Right kidney (tissue), 9 donors: ENCODE results near the gene PRRG1.
A peak's percentile ranks its signal among the peaks of the same experiment; 100 is the strongest.
"Not testable (repeated sequence)": the region's sequence is repeated elsewhere in the genome, so short reads cannot be mapped to it uniquely, and the experiment has no call there.

ENCODE experiments used
- DNase-seq: peaks from one replicate; pipeline ENCODE4 v3.0.0-alpha.2; 2016
- long read RNA-seq, 8 donors: transcript quantifications; one replicate each; lab custom pipeline, GENCODE V29; 2026

The PRRG1 gene
- long read RNA-seq, donor 1, full-length matches to known transcripts: 6 of 6 reads
- long read RNA-seq, donor 1, partial matches to known transcripts: 0 of 6 reads
- long read RNA-seq, donor 1, other reads (novel, unspliced or antisense): 0 of 6 reads
- long read RNA-seq, donor 2, full-length matches to known transcripts: 5 of 10 reads
- long read RNA-seq, donor 2, partial matches to known transcripts: 5 of 10 reads
- long read RNA-seq, donor 2, other reads (novel, unspliced or antisense): 0 of 10 reads
- long read RNA-seq, donor 3, partial matches to known transcripts: 0 of 1 reads
- long read RNA-seq, donor 3, other reads (novel, unspliced or antisense): 0 of 1 reads
- long read RNA-seq, donor 4, full-length matches to known transcripts: 8 of 8 reads
- long read RNA-seq, donor 4, partial matches to known transcripts: 0 of 8 reads
- long read RNA-seq, donor 4, other reads (novel, unspliced or antisense): 0 of 8 reads
- long read RNA-seq, donor 5, partial matches to known transcripts: 0 of 1 reads
- long read RNA-seq, donor 5, other reads (novel, unspliced or antisense): 0 of 1 reads
- long read RNA-seq, donor 6, full-length matches to known transcripts: 1 of 7 reads
- long read RNA-seq, donor 6, partial matches to known transcripts: 6 of 7 reads
- long read RNA-seq, donor 6, other reads (novel, unspliced or antisense): 0 of 7 reads
- long read RNA-seq, donor 7, full-length matches to known transcripts: 9 of 9 reads
- long read RNA-seq, donor 7, partial matches to known transcripts: 0 of 9 reads
- long read RNA-seq, donor 7, other reads (novel, unspliced or antisense): 0 of 9 reads
- long read RNA-seq, donor 8, full-length matches to known transcripts: 12 of 12 reads
- long read RNA-seq, donor 8, partial matches to known transcripts: 0 of 12 reads
- long read RNA-seq, donor 8, other reads (novel, unspliced or antisense): 0 of 12 reads

DNA sequence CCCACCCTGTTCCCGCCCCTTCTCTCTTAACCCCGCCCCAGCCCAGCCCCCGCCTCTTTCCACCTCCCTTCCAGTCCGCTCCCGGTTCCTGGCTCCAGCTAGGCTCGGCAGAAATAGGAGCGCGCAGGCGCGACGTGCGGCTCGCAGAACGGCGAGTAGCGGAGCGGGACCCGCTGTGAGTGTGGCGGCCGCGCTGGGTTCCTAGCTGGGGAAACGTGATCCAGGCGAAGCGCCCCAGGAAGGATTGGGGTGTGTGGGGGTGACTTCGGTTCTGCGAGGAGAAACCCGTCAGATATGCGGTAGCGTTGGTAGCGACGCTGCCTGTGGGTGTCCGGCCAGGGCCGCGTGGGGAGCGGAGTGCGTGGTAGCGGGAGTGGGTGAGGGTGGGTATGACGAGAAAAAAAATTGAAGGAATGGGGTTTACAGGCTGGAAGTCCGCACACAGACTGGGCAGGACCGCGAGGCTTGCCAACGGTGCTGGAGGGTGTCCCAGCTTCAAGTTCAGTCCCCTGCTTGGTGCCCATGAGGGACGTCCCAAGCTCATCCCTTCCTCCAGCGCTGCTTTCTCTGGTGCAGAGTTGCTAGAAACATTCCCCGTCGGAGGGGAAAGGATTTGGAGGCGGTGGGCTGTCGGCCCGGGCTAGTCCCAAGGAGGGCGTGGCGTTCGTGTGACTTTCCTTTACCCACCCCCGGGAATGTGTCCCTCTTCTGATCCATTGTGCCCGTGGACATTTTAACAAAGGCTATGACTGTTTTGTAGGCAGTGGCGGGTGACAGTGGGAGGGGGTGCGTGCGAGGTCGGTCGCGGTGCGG lies at the start of gene PRRG1:
PRRG1 (plus strand) TSS at position 144 of the 813 bp plus-strand sequence. CDS start 56,886 bp downstream, outside the sequence.
- peak; percentile 83 for DNase-seq

DNA sequence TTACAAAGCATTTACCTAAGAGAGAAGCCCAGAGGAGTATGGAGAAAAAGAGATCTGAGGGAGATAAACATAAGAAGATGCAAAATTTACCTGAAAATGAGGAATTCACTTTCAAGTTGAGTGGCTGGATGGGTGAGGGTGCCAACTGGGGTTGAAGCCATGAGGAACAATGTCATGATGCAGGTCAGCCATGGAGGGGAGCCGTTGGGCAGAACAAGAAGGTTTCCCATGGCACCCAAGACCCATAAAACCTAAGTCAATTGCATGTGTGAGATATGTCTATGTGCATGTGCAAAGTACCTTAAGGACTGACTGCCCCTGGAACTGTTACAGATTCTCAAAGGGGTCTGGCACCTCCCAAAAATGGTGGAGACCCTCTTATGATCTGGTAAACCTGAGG lies 46.6 kb upstream of the PRRG1 start:
- DNase-seq: no peak

DNA sequence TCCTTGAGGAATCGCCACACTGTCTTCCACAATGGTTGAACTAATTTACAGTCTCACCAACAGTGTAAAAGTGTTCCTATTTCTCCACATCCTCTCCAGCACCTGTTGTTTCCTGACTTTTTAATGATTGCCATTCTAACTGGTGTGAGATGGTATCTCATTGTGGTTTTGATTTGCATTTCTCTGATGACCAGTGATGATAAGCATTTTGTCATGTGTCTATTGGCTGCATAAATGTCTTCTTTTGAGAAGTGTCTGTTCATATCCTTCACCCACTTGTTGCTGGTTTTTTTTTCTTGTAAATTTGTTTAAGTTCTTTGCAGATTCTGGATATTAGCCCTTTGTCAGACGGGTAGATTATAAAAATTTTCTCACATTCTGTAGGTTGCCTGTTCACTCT lies 43.9 kb upstream of the PRRG1 start:
- DNase-seq: not testable (repeated sequence)

DNA sequence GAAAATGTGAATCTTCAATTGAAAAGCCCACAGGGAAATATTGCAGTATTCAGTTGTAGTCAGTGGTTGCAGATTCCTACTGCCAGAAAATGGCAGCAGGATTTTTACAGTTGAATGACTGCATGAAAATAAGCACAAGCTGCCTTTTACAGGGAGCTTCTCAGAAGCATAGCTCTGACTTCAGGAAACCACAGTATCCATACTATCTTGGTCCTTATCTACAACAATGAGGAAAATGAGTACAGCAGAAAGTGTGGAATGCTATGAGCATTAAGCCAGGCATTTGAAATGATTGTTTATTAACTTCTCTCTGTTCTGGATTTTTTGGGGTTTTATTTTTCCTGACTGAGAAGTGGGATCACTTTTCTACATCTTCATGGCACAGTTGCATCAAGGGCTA lies 34.6 kb upstream of the PRRG1 start:
- no peak for DNase-seq

DNA sequence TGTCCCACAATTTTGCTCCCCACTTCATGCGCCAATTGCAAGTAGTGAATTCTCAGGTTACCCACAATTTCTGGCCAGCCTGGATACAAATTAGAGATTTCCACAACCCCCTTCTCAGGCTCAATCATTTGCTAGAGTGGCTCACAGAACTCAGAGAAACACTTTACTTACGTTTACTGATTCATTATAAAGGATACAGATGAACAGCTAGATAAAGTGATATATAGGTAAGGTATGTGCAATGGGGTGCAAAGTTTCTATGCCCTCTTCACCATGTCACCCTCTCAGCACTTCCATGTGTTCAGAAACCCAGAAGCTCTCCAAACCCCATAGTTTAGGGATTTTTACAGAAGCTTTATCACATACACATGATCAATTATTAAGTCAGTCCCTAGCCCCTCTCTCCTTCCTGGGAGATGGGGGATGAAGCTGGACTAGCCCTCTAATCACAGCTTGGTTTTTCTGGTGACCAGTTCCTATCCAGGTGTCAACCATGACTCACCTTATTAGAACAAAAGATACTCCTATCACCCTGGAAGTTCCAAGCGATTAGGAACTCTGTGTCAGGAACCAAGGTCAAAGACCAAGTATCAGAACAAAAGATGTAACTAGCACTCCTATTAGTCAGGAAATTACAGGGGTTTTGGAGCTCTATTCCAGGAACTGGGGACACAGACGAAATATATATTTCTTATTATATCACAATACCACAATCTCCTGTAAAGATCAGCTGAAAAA lies 33.5 kb upstream of the PRRG1 start:
- DNase-seq: no peak

DNA sequence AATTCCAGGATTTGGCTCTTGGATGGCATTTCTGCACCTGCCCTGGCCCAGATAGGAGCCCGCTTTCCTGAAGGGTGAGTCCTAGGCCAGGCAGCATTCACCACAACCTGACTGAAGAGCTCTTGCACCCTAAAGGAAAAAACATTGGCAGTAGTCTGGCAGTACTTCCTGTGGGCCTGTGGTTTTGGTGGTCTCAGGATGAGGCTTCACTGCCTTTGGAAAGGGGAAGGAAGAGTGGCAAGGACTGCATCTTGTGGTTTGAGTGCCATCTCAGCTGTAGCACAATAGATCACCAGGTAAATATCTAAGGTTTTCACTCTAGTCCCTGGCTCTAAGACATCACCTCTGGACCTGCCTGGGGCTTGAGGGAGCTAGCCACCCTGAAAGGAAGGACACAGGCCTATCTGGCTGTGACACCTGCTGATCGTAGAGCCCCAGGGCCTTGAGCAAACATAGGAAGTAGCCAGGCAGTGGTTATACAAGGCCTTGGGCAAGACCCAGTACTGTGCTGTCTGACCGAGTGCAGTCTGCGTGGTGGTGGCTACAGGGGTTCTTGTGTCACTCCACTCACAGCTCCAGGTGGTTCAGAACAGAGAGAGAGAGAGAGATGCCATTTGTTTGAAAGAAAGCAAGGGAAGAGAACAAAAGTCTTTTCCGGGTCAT lies 28.5 kb upstream of the PRRG1 start:
- DNase-seq: no peak

DNA sequence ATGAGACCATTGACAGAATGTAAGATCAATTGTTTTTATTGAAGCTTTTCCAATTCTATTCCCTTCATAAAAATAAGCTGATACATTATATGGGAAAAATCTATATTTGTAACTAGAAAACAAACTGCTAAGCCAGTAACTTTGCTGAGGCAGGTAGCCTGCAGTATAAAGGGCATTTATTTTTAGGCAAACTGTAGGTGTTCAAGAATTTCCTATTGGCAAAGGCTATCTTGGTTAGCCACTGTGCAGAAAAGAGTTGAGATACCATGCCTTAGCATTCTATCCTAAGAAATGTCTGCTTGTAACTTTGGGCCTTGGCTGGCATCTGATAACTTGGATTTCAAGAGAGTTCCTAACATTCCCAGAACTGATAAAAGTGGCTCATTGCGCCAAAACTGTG lies 18.5 kb upstream of the PRRG1 start:
- DNase-seq: no peak

DNA sequence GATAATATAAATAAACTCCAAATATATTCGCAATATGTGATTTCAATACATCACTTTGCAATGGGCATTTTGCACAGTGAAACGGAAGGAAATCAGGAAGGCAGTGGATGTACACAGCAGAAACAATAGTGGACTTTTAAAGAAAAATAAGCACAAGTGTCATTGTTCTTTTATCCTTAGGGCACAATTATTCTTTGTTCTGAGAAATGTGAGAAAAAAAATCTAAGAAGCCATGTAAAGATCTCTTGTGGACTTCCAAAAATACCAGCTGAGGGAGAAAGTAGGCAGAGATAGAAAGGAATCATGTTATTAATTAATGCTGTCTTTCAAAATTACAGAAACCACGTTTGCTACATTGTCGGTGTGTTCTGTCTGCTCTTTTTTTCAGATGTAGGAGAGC lies 17.6 kb upstream of the PRRG1 start:
- DNase-seq: no peak

DNA sequence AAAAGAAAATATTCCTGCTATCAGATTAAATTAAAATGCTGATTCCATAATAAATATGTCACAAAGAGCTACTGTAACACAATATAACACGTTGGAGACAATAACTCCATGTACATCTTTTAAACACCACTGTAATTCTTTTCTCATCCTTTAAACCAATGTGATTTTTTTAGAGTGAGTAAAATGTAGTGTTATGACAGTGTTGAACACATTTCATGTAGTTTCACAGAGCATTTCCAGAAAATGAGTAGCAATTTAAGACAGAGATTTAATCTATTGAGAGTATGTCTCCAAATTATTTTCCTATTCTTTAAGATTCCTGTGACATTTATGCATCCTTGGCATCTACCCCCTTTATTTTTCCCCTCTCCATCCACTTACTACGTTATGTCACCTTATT lies 17.1 kb upstream of the PRRG1 start:
- DNase-seq: no peak

DNA sequence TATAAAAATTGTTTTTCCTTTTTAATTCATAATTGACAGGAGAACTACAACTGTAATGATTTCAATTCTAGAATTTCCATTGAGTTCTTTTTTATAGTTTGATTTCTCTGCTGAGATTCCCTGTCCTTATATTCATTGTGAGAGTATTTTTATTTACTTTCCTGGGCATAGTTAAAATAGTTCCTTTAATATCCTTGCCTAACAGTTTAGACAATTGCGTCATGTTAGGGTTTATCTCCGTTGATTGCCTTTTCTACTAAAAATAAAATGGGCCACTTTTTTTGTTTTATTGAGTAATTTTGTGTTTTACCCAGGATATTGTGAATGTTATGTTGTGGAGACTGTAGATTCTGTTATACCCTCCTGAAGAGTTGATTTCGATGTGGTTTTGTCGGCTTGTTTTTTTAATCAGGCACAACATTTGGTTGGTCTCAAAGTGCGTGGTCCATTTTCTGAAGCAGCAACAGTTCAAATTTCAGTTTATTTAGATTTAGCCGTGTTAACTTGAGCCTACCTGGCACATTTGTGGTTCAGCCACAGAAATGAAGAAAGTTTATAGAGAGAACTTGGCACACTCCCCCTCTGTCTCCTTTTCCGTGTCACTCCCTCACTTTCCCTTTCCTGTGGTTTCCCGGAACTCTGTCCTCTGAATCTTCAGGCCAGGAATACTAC lies 16.0 kb upstream of the PRRG1 start:
- no peak for DNase-seq

DNA sequence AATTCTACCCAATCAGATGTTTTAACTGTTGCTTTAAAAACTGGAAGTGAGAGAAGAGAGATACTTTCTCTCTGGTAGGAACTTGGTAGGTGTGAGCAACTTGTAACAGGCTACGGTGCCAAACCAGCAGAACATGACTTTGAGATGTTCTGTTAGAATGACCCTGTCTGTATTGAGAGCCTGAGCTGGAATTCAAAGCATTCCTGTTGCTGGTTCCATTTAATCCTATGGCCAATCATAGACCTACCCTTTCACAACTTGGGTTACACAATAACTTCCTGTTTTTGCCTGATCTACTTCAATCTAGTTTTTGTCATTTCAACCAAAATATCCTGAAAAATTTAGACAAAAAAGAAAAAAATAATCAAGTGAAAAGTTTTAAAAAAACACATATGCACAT lies 1.7 kb upstream of the PRRG1 start:
- DNase-seq: peak; percentile 0

DNA sequence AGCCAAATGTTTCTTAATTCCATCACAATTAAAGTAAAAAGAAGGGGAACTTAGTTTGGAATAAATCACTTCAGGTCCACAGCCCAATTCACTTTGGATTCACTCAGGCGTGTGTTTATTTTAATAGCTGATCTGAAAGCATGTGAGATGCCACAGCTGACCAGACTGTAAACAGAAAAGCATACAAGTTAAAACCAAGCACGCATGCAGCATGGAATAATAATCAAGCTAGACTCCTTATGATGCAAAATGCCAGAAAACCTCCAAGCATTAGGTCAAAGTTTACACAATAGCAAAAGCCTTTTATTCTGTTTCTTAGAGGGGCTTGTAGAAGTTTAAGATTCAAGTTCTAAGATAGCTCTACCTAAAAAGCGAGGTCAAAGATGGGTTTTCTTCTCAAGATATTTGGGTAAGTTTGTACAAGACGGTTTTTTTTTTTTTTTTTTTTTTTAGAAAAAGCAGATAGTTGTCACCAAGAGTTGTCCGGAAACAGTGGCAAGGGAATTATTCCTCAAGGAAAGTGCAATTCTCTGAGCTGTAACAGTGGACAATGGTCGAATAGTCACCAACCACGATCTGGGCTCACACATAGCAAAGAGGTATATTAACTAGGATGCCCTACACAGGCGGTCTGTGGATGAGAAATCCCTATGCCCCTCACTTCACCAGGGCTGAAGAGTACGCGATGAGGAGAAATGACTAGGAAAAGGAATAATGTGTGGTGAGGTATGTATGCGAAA lies 763 bp upstream of the PRRG1 start:
- peak; percentile 68 for DNase-seq

DNA sequence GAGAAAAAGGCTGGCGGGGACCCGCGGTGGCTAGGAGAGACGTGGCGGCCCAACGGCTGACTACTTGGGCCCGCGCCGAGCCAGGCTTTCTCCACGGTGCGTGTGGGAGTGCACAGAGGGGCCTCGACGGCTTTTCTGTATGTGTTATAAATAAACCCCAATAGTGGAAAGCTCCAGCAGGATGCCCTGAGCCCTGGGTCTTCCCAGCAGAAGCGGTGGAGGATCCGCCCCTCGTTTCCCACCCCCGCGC lies 268 bp upstream of the PRRG1 start:
- no peak for DNase-seq

DNA sequence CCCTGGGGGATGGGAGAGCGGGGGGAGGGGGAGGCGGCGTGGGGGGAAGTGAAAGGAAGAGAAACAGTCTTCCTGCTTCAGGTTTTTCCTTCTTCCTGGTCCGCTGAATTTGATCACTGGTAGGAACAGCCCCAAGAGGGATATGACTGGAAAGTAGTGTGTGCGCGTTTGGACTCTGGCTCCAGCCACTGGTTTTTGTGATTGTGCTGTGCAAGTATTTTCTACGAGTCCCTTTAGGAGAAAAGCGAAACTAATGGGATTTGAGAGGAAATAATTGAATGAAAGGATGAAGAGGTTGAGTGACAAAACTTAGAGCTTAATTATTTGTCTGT lies 836 bp downstream of the PRRG1 start:
- DNase-seq: peak; percentile 3

DNA sequence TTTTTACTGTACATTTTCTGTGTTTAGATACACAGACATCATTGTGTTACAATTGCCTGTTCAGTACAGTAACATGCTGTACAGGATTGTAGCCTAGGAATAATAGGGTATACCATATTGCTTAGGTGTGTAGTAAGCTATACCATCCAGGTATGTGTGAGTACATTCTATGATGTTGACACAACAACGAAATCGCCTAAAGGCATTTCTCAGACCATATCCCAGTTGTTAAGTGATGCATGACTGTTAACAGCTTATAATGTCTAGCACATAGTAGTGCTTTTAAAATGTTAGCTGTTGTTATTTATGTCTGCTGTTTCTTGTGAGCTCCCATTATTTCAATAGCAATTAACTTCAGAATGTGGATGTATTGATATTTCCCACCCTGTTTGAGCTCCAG lies 4.5 kb downstream of the PRRG1 start:
- no peak for DNase-seq

DNA sequence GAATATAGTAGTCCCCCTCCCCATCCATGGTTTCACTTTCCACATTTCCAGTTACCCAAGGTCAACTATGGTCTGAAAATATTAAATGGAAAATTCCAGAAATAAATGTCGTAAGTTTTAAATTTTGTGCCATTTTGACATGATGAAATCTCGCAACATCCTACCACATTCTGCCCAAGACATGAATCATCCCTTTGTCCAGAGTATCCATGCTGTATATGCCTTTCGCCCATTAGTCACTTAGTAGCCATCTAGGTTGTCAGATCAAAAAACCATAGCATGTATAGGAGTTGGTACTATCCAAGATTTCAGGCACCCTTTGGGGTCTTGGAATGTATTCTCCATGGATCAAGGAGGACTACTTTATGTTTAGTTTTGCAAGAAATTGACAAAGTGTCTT lies 8.3 kb downstream of the PRRG1 start:
- DNase-seq: no peak

DNA sequence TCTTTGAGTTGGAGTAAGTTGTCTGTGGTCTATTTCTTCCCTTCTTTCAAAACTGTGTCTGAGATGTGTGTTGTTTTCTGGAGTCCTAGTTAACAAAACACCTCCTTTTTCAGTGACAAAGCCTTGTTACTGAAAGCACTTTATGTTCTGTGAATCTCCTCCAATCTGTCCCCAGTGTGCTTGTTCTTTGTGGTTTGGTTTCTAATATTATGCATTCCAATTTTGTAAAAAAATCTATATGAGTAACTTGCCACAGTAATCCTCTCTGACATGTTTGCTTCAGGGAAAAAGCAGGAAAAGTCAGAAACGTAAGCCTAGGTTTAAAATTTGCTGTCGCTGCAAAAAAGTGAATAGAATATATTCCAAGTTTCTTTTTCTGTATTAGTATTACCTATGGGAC lies 12.4 kb downstream of the PRRG1 start:
- no peak for DNase-seq

DNA sequence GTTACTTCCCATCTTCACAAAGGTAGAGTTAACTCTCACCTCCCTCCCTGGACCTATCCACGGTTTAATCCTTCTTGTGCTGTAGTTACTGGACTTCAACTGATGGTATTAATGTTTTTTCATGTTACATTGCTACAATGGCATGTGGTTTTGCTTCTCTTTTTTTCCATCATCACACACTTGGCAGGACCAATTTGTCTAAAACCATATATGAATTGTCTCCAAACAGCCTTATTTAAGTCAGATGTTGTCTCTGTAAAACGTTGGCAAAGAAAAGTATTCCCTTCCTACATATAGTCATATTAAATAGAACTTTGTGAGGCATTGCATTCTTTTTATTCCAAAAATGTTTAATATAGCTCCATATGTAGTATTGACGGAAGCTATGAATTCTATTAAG lies 15.5 kb downstream of the PRRG1 start:
- no peak for DNase-seq

DNA sequence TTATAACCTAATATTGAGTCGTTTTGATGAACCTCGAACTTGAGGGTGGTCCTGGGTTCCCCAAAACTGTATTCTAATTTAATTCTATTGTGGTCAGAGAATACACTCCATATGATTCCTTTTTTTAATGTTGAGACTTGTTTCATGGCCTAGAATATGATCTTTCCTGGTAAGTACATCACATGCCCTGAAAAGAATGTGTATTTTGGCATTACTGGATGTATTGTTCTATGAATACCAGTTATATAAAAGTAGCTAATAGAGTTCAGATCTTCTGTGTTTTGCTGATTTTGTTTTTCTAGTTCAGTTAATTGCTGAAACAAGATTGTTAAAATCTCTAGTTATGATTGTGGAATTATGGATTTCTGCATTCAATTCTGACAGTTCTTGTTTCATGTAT lies 18.8 kb downstream of the PRRG1 start:
- DNase-seq: no peak

DNA sequence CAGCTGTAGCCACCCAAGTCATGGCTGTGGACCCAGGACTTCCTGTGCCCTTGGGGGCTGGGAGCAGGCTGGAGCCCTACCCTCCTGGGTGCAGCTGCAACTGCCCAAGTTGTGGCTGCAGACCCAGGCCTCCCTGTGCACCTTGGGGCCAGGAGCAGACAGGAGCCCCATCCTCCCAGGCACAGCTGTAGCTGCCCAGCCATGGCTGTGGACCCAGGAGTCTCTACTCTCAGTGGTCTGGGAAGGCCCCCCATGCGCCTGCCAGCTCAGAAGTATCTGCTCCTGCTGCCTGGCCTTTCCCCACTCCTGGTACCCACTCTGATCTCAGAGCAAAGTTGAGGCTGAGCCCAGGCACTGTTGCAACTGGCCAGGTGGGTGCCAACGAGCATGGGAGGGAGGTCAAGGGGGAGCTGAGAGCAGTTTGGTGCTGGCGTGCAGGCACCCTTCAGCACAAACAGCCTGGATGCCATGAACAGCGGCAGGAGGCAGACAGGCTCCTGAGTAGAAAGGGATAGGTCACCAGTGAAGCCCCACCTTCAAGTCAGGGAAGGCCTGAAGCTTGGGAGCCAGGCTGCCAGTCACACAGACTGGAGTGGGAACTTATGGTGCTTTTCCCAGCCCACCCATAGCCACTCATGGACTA lies 21.5 kb downstream of the PRRG1 start:
- DNase-seq: no peak
